Activated T-cell treated with anti-CD3 and anti-CD28 coated beads for 1 hour (primary cell): ENCODE measurements around the gene PRC1.
A peak's percentile ranks its signal among the peaks of the same experiment; 100 is the strongest.
"Not testable (repeated sequence)": the region's sequence is repeated elsewhere in the genome, so short reads cannot be mapped to it uniquely, and the experiment has no call there.

Experiments used
- DNase-seq: peaks from one replicate; pipeline ENCODE4 v3.0.0-alpha.2; 2020; ENCODE audit warnings: low read depth

PRC1 gene

DNA sequence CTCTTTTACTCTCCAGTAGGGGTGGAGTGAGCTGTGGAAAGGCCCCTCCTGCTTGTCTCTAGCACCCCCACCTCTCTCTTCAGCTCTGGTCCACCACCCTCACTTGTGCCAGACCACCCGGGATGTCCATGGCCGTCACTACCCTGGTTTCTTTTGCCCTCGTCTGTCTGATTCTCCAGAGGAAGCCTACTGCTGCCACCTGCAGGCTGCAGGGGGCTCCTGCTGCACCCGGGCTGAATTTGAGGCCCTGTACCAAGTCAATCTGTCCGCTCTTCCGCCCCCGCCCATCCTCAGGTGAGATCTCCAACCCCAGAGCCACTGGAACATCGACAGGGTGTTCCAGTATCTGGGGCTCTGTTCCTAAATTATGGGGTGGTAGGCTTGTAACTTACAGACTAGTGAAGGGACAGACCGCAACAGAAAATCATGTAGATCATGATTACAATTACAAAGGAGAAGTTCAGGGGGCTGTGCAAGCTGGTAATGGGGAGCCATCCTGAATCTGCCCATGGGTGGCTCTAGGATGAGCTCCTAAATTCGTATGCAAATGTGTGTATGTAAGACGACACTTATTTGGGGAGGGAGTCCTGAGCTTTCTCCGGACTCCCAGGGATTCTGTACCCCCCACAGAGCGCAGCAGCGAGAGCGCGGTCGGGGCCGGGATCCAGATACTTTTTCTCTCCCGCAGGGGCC lies 59.9 kb downstream of the PRC1 start:
- peak; percentile 81 for DNase-seq

DNA sequence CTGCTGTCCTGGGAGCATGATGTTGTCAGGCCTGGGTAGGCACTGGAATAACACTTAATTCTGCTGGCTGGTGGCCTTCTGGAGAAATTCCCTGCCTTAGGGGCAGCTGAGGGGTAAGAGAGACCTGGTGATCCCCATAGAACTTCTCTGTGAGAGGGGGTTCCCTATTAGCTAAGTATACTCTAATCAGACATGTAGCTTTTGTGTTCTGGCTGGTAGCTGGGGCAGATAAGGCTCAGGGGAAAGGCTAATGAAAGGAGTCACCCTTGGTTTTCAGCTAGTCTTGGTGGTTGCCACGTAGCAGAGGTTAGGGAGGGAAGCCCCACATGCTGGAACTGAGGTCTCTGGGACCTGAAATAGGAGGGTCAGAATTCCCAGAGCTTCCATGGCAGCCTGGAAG lies 61.0 kb downstream of the PRC1 start:
- no peak for DNase-seq

DNA sequence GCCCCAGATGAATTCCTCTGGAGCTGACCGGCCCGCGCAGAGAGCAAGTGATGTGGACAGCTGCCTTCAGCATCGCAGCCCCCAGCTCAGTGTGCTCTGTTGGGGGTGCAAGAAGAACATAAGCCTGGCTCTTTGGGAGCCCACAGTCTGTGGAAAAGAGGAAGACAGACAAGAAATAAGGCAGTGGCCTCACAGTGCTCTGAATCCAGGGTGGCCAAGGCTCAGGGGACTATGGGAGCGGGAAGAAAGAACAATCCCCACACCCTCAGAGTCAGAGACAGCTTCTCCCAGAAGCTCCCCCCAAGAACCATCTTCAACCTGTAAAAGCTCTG lies 61.7 kb downstream of the PRC1 start:
- DNase-seq, result no peak

GRCh38 chr15:90931828-90932659 lies 62.3 kb downstream of the PRC1 start, which contains the start of gene HDDC3:
Gene HDDC3 (minus strand): TSS chr15:90932549. CDS start chr15:90932540, 9 bp downstream.
- peak; percentile 90 for DNase-seq

- DNase-seq, result no peak
Measured at GRCh38 chr15:90931575-90931827, 62.8 kb downstream of the PRC1 start.

- DNase-seq, result no peak
Measured at GRCh38 chr15:90930861-90931574, 63.3 kb downstream of the PRC1 start.

DNA sequence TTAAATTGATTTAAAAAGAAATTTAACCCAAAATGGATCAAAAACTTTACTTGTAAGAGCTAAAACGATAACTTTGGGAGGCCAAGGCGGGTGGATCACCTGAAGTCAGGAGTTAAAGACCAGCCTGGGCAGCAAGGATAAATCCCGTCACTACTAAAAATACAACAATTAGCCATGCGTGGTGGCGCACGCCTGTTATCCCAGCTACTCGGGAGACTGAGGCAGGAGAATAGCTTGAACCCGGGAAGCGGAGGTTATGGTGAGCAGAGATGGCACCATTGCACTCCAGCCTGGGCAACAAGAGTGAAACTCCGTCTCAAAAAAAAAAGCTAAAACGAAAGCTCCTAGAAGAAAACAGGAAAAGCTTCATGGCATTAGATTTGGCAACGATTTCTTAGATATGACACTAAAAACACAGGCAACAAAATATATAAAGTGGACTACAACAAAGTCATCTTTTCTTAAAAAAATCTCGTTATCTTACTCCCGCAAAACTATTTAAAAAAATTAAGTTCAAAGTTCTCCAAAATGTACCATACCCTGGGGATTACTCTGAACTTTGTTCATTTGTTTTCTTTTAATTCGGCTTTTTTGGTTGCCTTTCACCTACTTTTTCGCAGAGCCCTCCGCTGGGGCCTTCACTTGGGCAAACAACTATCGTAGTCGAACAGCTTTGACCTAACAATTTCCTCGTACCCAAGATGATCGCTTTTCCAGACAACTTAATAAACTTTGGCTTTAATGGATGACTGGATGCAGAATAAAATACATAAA lies 64.9 kb downstream of the PRC1 start:
- DNase-seq, result no peak

DNA sequence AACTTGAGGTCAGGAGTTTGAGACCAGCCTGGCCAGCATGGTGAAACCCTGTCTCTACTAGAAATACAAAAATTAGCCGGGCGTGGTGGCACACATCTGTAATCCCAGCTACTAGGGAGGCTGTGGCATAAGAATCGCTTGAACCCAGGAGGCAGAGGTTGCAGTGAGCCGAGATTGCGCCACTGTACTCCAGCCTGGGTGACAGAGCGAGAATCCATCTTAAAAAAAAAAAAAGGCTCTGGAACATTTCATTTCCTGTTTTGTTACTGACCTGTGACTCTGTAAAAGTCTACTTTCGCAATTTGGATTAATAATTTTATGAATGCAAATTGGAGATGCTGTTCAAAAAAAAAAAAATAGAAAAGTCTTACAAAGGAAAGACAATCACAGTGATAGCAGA lies 66.2 kb downstream of the PRC1 start:
- DNase-seq, result not testable (repeated sequence)

GRCh38 chr15:90926766-90927165 lies 67.6 kb downstream of the PRC1 start:
- not testable (repeated sequence) for DNase-seq

DNA sequence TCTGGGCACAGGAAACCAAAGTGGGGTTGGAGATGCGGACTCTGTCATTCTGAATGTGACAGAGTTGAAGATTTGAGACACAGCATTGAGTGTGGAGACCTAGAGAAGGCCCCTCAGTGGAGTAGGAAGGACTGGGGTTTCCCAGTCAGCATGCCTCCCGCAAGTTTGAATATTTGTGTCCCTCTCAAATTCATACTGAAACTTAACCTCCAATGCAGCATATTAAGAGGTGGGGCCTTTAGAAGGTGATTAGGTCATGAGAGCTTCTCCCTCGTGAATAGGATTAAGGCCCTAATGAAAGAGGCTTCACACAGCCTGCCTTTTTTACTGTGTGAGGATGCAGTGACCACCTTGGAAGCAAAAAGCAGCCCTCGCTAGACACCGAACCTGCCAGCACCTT lies 70.0 kb downstream of the PRC1 start:
- no peak for DNase-seq

DNA sequence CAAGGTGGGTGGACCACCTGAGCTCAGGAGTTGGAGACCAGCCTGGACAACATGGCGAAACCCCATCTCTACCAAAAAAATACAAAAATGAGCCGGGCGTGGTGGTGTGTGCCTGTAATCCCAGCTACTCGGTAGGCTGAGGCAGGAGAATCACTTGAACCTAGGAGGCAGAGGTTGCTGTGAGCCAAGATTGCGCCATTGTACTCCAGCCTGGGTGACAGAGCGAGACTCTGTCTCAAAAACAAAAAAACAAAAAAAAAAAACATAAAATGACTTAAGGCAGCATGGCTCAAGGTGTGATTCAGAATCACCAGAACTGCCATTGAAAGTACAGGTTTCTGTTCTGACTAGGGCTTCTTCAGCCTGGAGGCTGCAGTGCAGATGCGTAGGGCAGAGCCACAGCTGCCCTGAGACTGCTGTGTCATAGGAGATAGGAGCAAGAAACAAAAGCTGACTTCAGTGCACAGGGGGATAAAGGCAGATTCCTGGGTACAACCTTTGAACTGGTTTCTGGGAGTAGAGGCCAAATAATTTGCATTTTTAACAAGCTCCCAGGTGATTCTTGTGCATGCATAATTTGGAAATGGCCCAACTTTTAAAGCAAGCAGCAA lies 71.5 kb downstream of the PRC1 start:
- DNase-seq, result not testable (repeated sequence)

DNA sequence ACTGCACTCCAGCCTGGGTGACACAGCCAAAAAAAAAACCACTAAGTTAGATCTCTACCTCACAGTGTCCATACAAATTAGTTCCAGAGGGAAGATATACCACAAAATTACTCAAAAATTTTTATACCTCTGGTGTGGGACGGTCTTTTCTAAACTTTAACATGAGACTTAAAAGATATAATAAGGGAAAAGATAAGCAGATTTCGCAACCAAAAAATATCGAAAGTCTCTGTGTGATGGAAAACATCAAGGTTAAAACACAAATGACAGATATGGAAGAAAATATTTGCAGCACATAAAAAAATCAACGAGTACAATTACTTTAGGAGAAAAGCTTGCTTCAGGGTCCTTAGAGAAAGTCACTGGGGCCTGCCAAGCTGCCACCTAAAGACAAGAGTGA lies 72.4 kb downstream of the PRC1 start:
- DNase-seq, result no peak

- no peak for DNase-seq
Measured at GRCh38 chr15:90918835-90919234, 75.5 kb downstream of the PRC1 start.

DNA sequence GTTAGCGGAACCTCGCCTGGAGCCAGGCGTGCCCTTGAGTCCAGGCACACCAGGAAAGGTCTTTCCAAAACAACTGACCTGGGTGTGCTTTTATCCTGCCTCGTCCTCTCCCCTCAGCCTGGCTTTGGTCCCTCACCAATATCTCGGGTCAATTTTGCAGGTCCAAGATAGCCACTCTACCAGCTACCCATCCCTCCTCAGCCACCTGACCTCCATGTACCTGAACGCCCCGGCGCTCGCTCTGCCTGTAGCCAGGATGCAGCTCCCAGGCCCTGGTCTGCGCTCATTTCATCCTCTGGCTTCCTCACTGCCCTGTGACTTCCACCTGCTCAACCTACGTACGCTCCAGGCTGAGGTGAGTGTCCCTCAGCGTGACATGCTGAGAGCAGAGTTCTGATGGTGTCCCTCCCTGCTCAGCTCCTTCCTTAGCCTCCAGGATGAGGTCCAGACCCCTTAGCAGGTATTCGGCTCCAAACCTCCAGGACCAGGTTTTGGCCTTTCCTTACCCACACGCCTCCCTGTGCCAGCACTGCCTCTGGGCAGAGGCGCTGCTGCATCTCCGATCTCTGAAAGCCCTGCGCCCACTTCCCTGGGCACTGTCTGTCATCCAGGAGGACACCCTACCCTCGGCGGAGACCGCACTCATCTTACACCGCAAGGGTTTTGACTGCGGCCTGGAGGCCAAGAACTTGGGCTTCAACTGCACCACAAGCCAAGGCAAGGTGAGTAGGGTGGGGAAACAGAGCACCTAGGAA lies 76.1 kb downstream of the PRC1 start:
- DNase-seq, result no peak

DNA sequence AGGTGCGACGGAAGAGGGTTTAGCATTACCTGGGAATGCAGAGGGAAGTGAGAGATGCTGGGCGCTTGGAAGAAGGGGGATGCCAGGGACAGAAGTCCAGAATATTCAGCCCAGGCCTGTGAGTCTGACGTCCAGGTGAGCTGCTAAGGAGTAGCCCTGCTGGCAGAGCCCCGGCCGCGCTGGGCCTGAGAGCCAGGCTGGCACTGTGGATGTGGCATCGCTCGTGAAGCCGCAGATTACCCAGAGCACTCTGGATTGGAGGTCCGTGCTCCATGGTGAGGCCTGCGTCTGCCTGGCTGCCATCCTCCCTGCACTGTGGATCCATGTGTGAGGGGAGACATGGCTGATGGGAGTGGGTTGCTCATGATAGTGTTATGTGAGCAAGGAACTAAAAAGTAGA lies 76.8 kb downstream of the PRC1 start:
- no peak for DNase-seq

GRCh38 chr15:90916461-90916860 lies 77.9 kb downstream of the PRC1 start:
- DNase-seq, result no peak
